ENCODE measurements around the gene CDHR3.

Gene CDHR3

DNA sequence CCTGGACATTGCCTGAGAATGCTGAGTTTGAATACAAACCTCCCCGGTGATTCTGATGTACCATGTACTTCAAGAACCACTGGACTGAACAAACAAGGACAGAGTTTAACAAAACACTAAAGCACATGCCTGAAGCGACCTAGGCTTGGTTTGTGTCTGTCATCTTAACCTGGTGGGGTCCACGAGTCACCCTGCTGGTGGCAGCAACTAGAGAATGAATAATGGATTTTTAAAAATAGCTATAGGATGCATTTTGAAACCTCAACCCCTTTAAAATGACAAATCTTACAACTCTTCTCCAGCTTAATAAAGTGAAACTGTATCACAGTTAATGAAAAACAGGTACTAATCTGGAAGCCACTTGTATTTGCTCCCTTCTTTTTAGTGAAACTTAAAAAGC is 25.2 kb downstream of the CDHR3 start:
- Histone ChIP-seq H3K4me3 (ENCODE audit: low read length) (no peak overlapping the region), H3K9me2 (replicated peaks; ENCODE audit: insufficient read depth, low read length) (no peaks in the 10 kb centered on the region), H3K9ac (ENCODE audit: low read length) (no peak overlapping the region), H3K9me3 (replicated peaks; ENCODE audit: insufficient read depth, low read length) (no peaks in the 10 kb centered on the region), H3K27me3 (replicated peaks; ENCODE audit: insufficient read depth, low read length) (no peaks in the 10 kb centered on the region), H3K4me1 (ENCODE audit: low read length) (no peaks in the 10 kb centered on the region), H3F3A (ENCODE audit: insufficient read depth, low read length) (no peaks in the 10 kb centered on the region), H4K20me1 (ENCODE audit: insufficient read depth, low read length) (no peaks in the 10 kb centered on the region), H3K36me3 (replicated peaks; ENCODE audit: insufficient read depth, low read length) (no peaks in the 10 kb centered on the region), H3K27ac (ENCODE audit: low read length) (no peak overlapping the region), H3K79me2 (ENCODE audit: low read length) (no peaks in the 10 kb centered on the region), H2AFZ (ENCODE audit: low read length) (no peak overlapping the region), H3K4me2 (ENCODE audit: low read depth, low read length) (no peak overlapping the region)
- TF ChIP-seq, protein P1, sequence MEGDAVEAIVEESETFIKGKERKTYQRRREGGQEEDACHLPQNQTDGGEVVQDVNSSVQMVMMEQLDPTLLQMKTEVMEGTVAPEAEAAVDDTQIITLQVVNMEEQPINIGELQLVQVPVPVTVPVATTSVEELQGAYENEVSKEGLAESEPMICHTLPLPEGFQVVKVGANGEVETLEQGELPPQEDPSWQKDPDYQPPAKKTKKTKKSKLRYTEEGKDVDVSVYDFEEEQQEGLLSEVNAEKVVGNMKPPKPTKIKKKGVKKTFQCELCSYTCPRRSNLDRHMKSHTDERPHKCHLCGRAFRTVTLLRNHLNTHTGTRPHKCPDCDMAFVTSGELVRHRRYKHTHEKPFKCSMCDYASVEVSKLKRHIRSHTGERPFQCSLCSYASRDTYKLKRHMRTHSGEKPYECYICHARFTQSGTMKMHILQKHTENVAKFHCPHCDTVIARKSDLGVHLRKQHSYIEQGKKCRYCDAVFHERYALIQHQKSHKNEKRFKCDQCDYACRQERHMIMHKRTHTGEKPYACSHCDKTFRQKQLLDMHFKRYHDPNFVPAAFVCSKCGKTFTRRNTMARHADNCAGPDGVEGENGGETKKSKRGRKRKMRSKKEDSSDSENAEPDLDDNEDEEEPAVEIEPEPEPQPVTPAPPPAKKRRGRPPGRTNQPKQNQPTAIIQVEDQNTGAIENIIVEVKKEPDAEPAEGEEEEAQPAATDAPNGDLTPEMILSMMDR (IDR thresholded peaks at IDR 0.05; ENCODE audit: low read length) = no peak
- TF ChIP-seq EZH2phosphoT487 (IDR thresholded peaks at IDR 0.05; ENCODE audit: low read length) (no peak), EZH2 (optimal IDR thresholded peaks at IDR 0.05; ENCODE audit: low read depth, low read length) (no peak)
- no peak for DNase-seq

- H3K9ac ChIP-seq (ENCODE audit: low read length) = no peak overlapping the region
- no peak for DNase-seq
- H3K9me3 ChIP-seq (replicated peaks; ENCODE audit: insufficient read depth, low read length) = no peaks in the 10 kb centered on the region
- no peaks in the 10 kb centered on the region for H3K27me3 ChIP-seq (replicated peaks; ENCODE audit: insufficient read depth, low read length)
- no peaks in the 10 kb centered on the region for H4K20me1 ChIP-seq (ENCODE audit: insufficient read depth, low read length)
- no peak for TF ChIP-seq EZH2phosphoT487 (IDR thresholded peaks at IDR 0.05; ENCODE audit: low read length)
- TF ChIP-seq, protein P1 (IDR thresholded peaks at IDR 0.05; ENCODE audit: low read length) = no peak
- no peak overlapping the region for H2AFZ ChIP-seq (ENCODE audit: low read length)
- no peaks in the 10 kb centered on the region for H3K79me2 ChIP-seq (ENCODE audit: low read length)
- no peak overlapping the region for H3K4me3 ChIP-seq (ENCODE audit: low read length)
- no peaks in the 10 kb centered on the region for H3K4me1 ChIP-seq (ENCODE audit: low read length)
- H3K36me3 ChIP-seq (replicated peaks; ENCODE audit: insufficient read depth, low read length) = no peaks in the 10 kb centered on the region
- no peaks in the 10 kb centered on the region for H3K9me2 ChIP-seq (replicated peaks; ENCODE audit: insufficient read depth, low read length)
- no peak overlapping the region for H3K4me2 ChIP-seq (ENCODE audit: low read depth, low read length)
- no peaks in the 10 kb centered on the region for H3F3A ChIP-seq (ENCODE audit: insufficient read depth, low read length)
- no peak overlapping the region for H3K27ac ChIP-seq (ENCODE audit: low read length)
Measured at GRCh38 chr7:105989191-105989590, 26.1 kb downstream of the CDHR3 start.

- H3K4me3 ChIP-seq (ENCODE audit: low read length) = no peak overlapping the region
- H3K9ac ChIP-seq (ENCODE audit: low read length) = no peak overlapping the region
- no peaks in the 10 kb centered on the region for H3K27me3 ChIP-seq (replicated peaks; ENCODE audit: insufficient read depth, low read length)
Measured at GRCh38 chr7:105989686-105990085, 26.6 kb downstream of the CDHR3 start.

More at GRCh38 chr7:105989686-105990085, 26.6 kb downstream of the CDHR3 start:
- Histone ChIP-seq H2AFZ (ENCODE audit: low read length) (no peak overlapping the region), H3K9me2 (replicated peaks; ENCODE audit: insufficient read depth, low read length) (no peaks in the 10 kb centered on the region), H3K79me2 (ENCODE audit: low read length) (no peaks in the 10 kb centered on the region), H3K27ac (ENCODE audit: low read length) (no peak overlapping the region), H3K4me1 (ENCODE audit: low read length) (no peaks in the 10 kb centered on the region), H3F3A (ENCODE audit: insufficient read depth, low read length) (no peaks in the 10 kb centered on the region), H4K20me1 (ENCODE audit: insufficient read depth, low read length) (no peaks in the 10 kb centered on the region), H3K36me3 (replicated peaks; ENCODE audit: insufficient read depth, low read length) (no peaks in the 10 kb centered on the region), H3K9me3 (replicated peaks; ENCODE audit: insufficient read depth, low read length) (no peaks in the 10 kb centered on the region), H3K4me2 (ENCODE audit: low read depth, low read length) (no peak overlapping the region)
- TF ChIP-seq, protein P1 (IDR thresholded peaks at IDR 0.05; ENCODE audit: low read length) = no peak
- no peak for TF ChIP-seq EZH2 (optimal IDR thresholded peaks at IDR 0.05; ENCODE audit: low read depth, low read length)
- TF ChIP-seq EZH2phosphoT487 (IDR thresholded peaks at IDR 0.05; ENCODE audit: low read length) = no peak
- no peak for DNase-seq
